ENCODE results near the gene PSMB9.
"Not testable (repeated sequence)": the region's sequence is repeated elsewhere in the genome, so short reads cannot be mapped to it uniquely, and the experiment has no call there.

PSMB9 gene

GRCh38 chr6:32853541-32854375 is at the start of gene PSMB9, which contains the start of gene TAP1:
Gene PSMB9 (plus strand): TSS chr6:32854192. CDS start chr6:32854230, 38 bp downstream.
Gene TAP1 (minus strand): TSS chr6:32853704. CDS start chr6:32853636, 68 bp downstream.
- peak; percentile 94 for DNase-seq (ENCODE audit: low spot score)

GRCh38 chr6:32805404-32805803 is 48.6 kb upstream of the PSMB9 start:
- not testable (repeated sequence) for DNase-seq (ENCODE audit: low spot score)

- DNase-seq (ENCODE audit: low spot score): no peak
These were observed 46.9 kb upstream of the PSMB9 start for GRCh38 chr6:32807020-32807580.

- DNase-seq (ENCODE audit: low spot score): no peak
These were observed 44.8 kb upstream of the PSMB9 start for GRCh38 chr6:32809171-32809570.

GRCh38 chr6:32814145-32814544 is 39.8 kb upstream of the PSMB9 start:
- no peak for DNase-seq (ENCODE audit: low spot score)

GRCh38 chr6:32815115-32815514 is 38.9 kb upstream of the PSMB9 start:
- DNase-seq (ENCODE audit: low spot score): no peak

- no peak for DNase-seq (ENCODE audit: low spot score)
These were observed 38.0 kb upstream of the PSMB9 start for GRCh38 chr6:32815996-32816395.

GRCh38 chr6:32816746-32817204 is 37.2 kb upstream of the PSMB9 start, which contains the start of gene HLA-DOB:
Gene HLA-DOB (minus strand): TSS chr6:32817002. CDS start chr6:32816951, 51 bp downstream.
- no peak for DNase-seq (ENCODE audit: low spot score)

GRCh38 chr6:32818867-32819266 is 35.1 kb upstream of the PSMB9 start:
- no peak for DNase-seq (ENCODE audit: low spot score)

GRCh38 chr6:32819729-32820128 is 34.3 kb upstream of the PSMB9 start:
- no peak for DNase-seq (ENCODE audit: low spot score)

- no peak for DNase-seq (ENCODE audit: low spot score)
These were observed 28.0 kb upstream of the PSMB9 start for GRCh38 chr6:32825966-32826365.

GRCh38 chr6:32827025-32827424 is 27.0 kb upstream of the PSMB9 start:
- no peak for DNase-seq (ENCODE audit: low spot score)

- no peak for DNase-seq (ENCODE audit: low spot score)
These were observed 24.5 kb upstream of the PSMB9 start for GRCh38 chr6:32829495-32829894.

- DNase-seq (ENCODE audit: low spot score): no peak
These were observed 24.0 kb upstream of the PSMB9 start for GRCh38 chr6:32830017-32830416.

GRCh38 chr6:32830936-32831335 is 23.1 kb upstream of the PSMB9 start:
- DNase-seq (ENCODE audit: low spot score): no peak

- no peak for DNase-seq (ENCODE audit: low spot score)
These were observed 21.5 kb upstream of the PSMB9 start for GRCh38 chr6:32832535-32832934.

GRCh38 chr6:32833664-32834063 is 20.3 kb upstream of the PSMB9 start:
- no peak for DNase-seq (ENCODE audit: low spot score)

- DNase-seq (ENCODE audit: low spot score): no peak
These were observed 18.7 kb upstream of the PSMB9 start for GRCh38 chr6:32835167-32835893.

GRCh38 chr6:32836873-32837272 is 17.1 kb upstream of the PSMB9 start:
- DNase-seq (ENCODE audit: low spot score): no peak

GRCh38 chr6:32837651-32838113 is 16.3 kb upstream of the PSMB9 start:
- DNase-seq (ENCODE audit: low spot score): no peak

GRCh38 chr6:32838114-32838958 is 15.7 kb upstream of the PSMB9 start, which contains the start of gene TAP2:
Gene TAP2 (minus strand): TSS chr6:32838739. CDS start chr6:32838233, 506 bp downstream.
- DNase-seq (ENCODE audit: low spot score): peak; percentile 93
